Smooth muscle cell (in vitro differentiated cells): ENCODE results near the gene EFCAB6. TPM values are rescaled to one million over a fixed set of nuclear protein-coding genes. Genes with fewer than 3 reads are reported as not detected.

Source experiments
- DNase-seq: peaks from one replicate; lab custom pipeline; 2025; ENCODE audit not compliant: unreplicated experiment; lab: John Stamatoyannopoulos, UW
- H2AFZ ChIP-seq: fragments of 200-600 bp; sonication (generic); 2 replicates; pipeline ENCODE4 v1.6.0; 2016; ENCODE audit warnings: antibody characterized with exemption, low read depth, mild to moderate bottlenecking
- H3F3A ChIP-seq: fragments of 200-600 bp; sonication (generic); 2 replicates; pipeline ENCODE4 v1.6.0; 2017; ENCODE audit warnings: antibody characterized with exemption, low read depth
- H3K27ac ChIP-seq: fragments of 200-600 bp; sonication (generic); 2 replicates; pipeline ENCODE4 v1.5.1; 2016; ENCODE audit warnings: low read depth, mild to moderate bottlenecking
- H3K27me3 ChIP-seq: fragments of 200-600 bp; sonication (generic); 2 replicates; pipeline ENCODE4 v1.6.1; 2016; ENCODE audit warnings: low read depth, mild to moderate bottlenecking
- H3K36me3 ChIP-seq: fragments of 200-600 bp; sonication (generic); 2 replicates; pipeline ENCODE4 v1.5.1; 2016; ENCODE audit warnings: low read depth
- H3K4me1 ChIP-seq: fragments of 200-600 bp; sonication (generic); 2 replicates; pipeline ENCODE4 v1.5.1; 2016; ENCODE audit warnings: low read depth
- H3K4me2 ChIP-seq: fragments of 200-600 bp; sonication (generic); 2 replicates; pipeline ENCODE4 v1.6.0; 2016; ENCODE audit warnings: mild to moderate bottlenecking
- H3K4me3 ChIP-seq: fragments of 200-600 bp; sonication (generic); 2 replicates; pipeline ENCODE4 v1.5.1; 2016; ENCODE audit warnings: mild to moderate bottlenecking
- H3K79me2 ChIP-seq: fragments of 200-600 bp; sonication (generic); 2 replicates; pipeline ENCODE4 v1.6.0; 2016; ENCODE audit warnings: low read depth, mild to moderate bottlenecking
- H3K9ac ChIP-seq: fragments of 200-600 bp; sonication (generic); 2 replicates; pipeline ENCODE4 v1.6.0; 2016; ENCODE audit warnings: low read depth
- H3K9me3 ChIP-seq: fragments of 200-600 bp; sonication (generic); replicated peaks from 2 replicates; pipeline ENCODE4 v1.5.1; 2016; ENCODE audit warnings: low read depth
- H4K20me1 ChIP-seq: fragments of 200-600 bp; sonication (generic); 2 replicates; pipeline ENCODE4 v1.6.0; 2016; ENCODE audit warnings: low read depth
- WGBS: methylation state at CpG from one replicate; pipeline ENCODE4 v1.1.7; 2016; ENCODE audit warnings: low lambda C conversion rate; 5-methylcytosine and 5-hydroxymethylcytosine counted together
- polyA plus RNA-seq: library from polyadenylated mRNA; unstranded; fragments of >200 nt; fragmentation: Nextera tagmentation; extraction: Ambion mirVana; gene quantifications from 2 replicates; pipeline ENCODE4 v1.2.1, GENCODE V29; 2016
- total RNA-seq: library from RNA; depleted of rRNA; stranded (reverse); fragments of >200 nt; gene quantifications from 2 replicates; pipeline ENCODE4 v1.2.3, GENCODE V29; 2014
- TF ChIP-seq, protein P1 (sequence below): fragments of 200-600 bp; sonication (generic); IDR thresholded peaks from 2 replicates; pipeline ENCODE4 v1.5.1; 2017; ENCODE audit warnings: borderline replicate concordance, mild to moderate bottlenecking, antibody characterized with exemption; ENCODE audit not compliant: insufficient read depth, poor library complexity, severe bottlenecking

Gene EFCAB6
- total and polyA plus RNA-seq, 2 experiments from 2014 or later, result 0.80 to 2.9 TPM

- Histone ChIP-seq H4K20me1 (no peaks in the 10 kb centered on the region), H3F3A (no peaks in the 10 kb centered on the region), H3K27me3 (peaks cover 3% of the 10 kb centered on the region), H2AFZ (no peak overlapping the region), H3K36me3 (no peaks in the 10 kb centered on the region), H3K9me3 (no peaks in the 10 kb centered on the region), H3K27ac (no peak overlapping the region), H3K4me1 (no peaks in the 10 kb centered on the region), H3K4me2 (no peak overlapping the region), H3K9ac (no peak overlapping the region), H3K4me3 (no peak overlapping the region), H3K79me2 (no peaks in the 10 kb centered on the region)
- TF ChIP-seq, protein P1, sequence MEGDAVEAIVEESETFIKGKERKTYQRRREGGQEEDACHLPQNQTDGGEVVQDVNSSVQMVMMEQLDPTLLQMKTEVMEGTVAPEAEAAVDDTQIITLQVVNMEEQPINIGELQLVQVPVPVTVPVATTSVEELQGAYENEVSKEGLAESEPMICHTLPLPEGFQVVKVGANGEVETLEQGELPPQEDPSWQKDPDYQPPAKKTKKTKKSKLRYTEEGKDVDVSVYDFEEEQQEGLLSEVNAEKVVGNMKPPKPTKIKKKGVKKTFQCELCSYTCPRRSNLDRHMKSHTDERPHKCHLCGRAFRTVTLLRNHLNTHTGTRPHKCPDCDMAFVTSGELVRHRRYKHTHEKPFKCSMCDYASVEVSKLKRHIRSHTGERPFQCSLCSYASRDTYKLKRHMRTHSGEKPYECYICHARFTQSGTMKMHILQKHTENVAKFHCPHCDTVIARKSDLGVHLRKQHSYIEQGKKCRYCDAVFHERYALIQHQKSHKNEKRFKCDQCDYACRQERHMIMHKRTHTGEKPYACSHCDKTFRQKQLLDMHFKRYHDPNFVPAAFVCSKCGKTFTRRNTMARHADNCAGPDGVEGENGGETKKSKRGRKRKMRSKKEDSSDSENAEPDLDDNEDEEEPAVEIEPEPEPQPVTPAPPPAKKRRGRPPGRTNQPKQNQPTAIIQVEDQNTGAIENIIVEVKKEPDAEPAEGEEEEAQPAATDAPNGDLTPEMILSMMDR, result no peak
- WGBS, result 92% methylated on average over 10 of the region's 10 CpGs
- no peak for DNase-seq
Measured at GRCh38 chr22:43488937-43489336, 323.2 kb downstream of the EFCAB6 start.

DNA sequence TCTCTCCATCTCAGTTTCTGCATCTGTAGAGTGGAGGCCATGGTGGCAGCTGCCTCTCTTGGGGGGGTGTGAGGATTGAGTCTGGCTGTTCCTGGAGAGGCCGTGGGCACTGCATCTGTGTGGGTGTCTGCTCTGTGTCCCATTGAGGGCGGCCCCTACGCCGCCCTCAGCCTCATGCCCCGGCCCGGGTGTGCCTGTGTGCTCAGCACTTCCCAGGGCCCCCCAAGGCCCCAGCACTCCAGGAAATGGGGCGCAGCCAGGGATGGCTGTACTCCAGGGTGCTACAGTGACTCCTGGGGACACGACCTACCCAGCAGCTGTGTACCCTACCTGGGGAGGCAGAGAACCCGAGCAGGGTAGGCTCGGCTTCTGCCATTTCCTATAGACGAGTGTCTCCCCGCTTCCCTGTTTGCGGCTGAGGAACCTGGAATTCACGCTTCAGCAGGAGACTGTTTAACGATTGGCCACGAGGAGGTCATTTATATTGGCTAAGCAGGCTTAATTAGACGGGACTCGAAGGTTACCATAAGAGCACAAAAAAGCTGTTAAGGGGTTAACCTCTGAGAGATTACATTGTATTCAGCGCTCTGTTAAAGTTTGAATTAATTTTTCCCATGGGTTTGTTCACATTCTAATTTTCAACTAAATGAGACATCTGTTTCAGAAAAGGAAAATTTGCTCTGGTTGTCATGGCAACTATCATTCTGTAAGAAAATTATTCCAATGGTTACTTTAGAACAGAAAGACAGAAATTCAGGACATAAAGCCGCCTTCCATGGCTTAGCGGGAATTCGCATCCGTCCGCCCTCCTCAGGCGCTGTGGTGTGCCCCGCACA, 323.9 kb downstream of the EFCAB6 start:
- TF ChIP-seq, protein P1, result no peak
- H3K9ac ChIP-seq, result no peak overlapping the region
- H3K36me3 ChIP-seq, result no peaks in the 10 kb centered on the region
- no peaks in the 10 kb centered on the region for H3K79me2 ChIP-seq
- peaks cover 3% of the 10 kb centered on the region for H3K27me3 ChIP-seq
- no peaks in the 10 kb centered on the region for H3K4me1 ChIP-seq
- WGBS, result 88% methylated on average over 26 of the region's 26 CpGs
- no peaks in the 10 kb centered on the region for H3F3A ChIP-seq
- H3K9me3 ChIP-seq, result no peaks in the 10 kb centered on the region
- no peak for DNase-seq
- H2AFZ ChIP-seq, result no peak overlapping the region
- H3K27ac ChIP-seq, result no peak overlapping the region
- H4K20me1 ChIP-seq, result no peaks in the 10 kb centered on the region
- H3K4me3 ChIP-seq, result no peak overlapping the region
- no peak overlapping the region for H3K4me2 ChIP-seq

DNA sequence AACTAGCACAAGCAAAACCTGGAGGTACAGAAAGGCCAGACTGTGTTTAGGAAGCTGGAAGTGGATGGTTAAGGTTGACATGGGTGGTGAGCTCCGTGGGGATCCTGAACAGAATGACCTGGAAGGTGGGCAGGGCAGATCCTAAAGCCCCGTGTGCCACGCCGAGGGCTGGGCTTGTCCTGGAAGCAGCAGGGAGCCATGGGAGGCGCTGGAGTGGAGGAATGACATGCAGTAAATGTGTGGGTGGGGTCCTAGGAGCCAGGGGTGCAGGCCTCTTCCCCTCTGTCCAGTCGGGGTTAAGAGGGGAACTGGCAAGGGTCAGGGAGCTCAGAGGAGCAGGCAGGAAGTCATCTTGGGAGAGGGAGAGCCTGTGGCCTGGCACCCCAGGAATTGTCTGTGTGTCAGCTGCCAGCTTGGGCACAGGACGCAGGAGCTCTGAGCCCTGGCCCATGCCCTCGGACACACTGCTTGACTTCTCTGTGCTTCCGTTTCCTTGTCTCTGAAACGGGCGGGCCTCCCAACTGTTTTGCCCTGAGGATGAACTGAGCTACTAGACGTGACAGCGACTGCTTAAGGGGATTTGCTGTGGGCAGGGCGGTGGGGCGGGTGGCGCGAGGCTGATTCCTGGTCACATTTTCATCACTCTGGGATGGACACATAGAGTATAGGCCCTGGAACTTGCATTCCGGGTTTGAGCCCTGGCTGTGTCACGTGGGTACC, 324.6 kb downstream of the EFCAB6 start:
- H3K9me3 ChIP-seq, result no peaks in the 10 kb centered on the region
- no peaks in the 10 kb centered on the region for H3K4me1 ChIP-seq
- H3K4me3 ChIP-seq, result no peak overlapping the region
- WGBS, result 81% methylated on average over 19 of the region's 19 CpGs
- no peaks in the 10 kb centered on the region for H3K79me2 ChIP-seq
- H3F3A ChIP-seq, result no peaks in the 10 kb centered on the region
- TF ChIP-seq, protein P1, result no peak
- H3K27ac ChIP-seq, result no peak overlapping the region
- DNase-seq, result no peak
- H3K27me3 ChIP-seq, result peaks cover 3% of the 10 kb centered on the region
- no peaks in the 10 kb centered on the region for H4K20me1 ChIP-seq
- no peak overlapping the region for H3K4me2 ChIP-seq
- no peak overlapping the region for H3K9ac ChIP-seq
- no peaks in the 10 kb centered on the region for H3K36me3 ChIP-seq
- no peak overlapping the region for H2AFZ ChIP-seq
